ENCODE measurements around the gene PLLP. TPM values are rescaled to one million over a fixed set of nuclear protein-coding genes. Genes with fewer than 3 reads are reported as not detected.

PLLP gene
- polyA plus RNA-seq, 1 donor from 2014 or later: not detected

GRCh38 chr16:57226701-57227621 lies 57.5 kb downstream of the PLLP start:
- H2AFZ ChIP-seq (ENCODE audit: low read depth, low read length): no peak overlapping the region
- H3K9me2 ChIP-seq (ENCODE audit: insufficient read depth, low read length): no peaks in the 10 kb centered on the region

GRCh38 chr16:57225978-57226377 lies 58.5 kb downstream of the PLLP start:
- Histone ChIP-seq H2AFZ (ENCODE audit: low read depth, low read length) (no peak overlapping the region), H3K9me2 (ENCODE audit: insufficient read depth, low read length) (no peaks in the 10 kb centered on the region), H3K9ac (ENCODE audit: low read length) (no peak overlapping the region), H3F3A (ENCODE audit: insufficient read depth, low read length, poor library complexity, severe bottlenecking) (no peaks in the 10 kb centered on the region), H3K27me3 (ENCODE audit: insufficient read depth, low read depth, low read length) (no peaks in the 10 kb centered on the region), H3K9me3 (ENCODE audit: low read length) (no peaks in the 10 kb centered on the region), H3K4me2 (ENCODE audit: low read length) (no peak overlapping the region), H3K36me3 (ENCODE audit: insufficient read depth, low read length) (peaks cover 7% of the 10 kb centered on the region), H4K20me1 (ENCODE audit: insufficient read depth) (no peaks in the 10 kb centered on the region), H3K4me3 (ENCODE audit: low read length) (no peak overlapping the region), H3K27ac (ENCODE audit: low read length) (no peak overlapping the region), H3K79me2 (replicated peaks; ENCODE audit: insufficient read depth, low read length) (no peaks in the 10 kb centered on the region)
- no peak for TF ChIP-seq CTCF (IDR thresholded peaks at IDR 0.05; ENCODE audit: poor library complexity, severe bottlenecking)
- TF ChIP-seq RAD21 (conservative IDR thresholded peaks at IDR 0.05): no peak
- TF ChIP-seq POLR2AphosphoS5 (IDR thresholded peaks at IDR 0.05): no peak
- TF ChIP-seq SMC3 (conservative IDR thresholded peaks at IDR 0.05; ENCODE audit: poor library complexity): no peak
- TF ChIP-seq REST (IDR thresholded peaks at IDR 0.05; ENCODE audit: borderline replicate concordance): no peak

More at GRCh38 chr16:57226701-57227621, 57.5 kb downstream of the PLLP start:
- TF ChIP-seq REST (IDR thresholded peaks at IDR 0.05; ENCODE audit: borderline replicate concordance): no peak
- TF ChIP-seq CTCF (IDR thresholded peaks at IDR 0.05; ENCODE audit: poor library complexity, severe bottlenecking): no peak
- TF ChIP-seq MXI1 (conservative IDR thresholded peaks at IDR 0.05; ENCODE audit: poor library complexity, severe bottlenecking): no peak
- TF ChIP-seq POLR2AphosphoS5 (IDR thresholded peaks at IDR 0.05): no peak
- TF ChIP-seq EZH2 (IDR thresholded peaks at IDR 0.05; ENCODE audit: borderline replicate concordance, insufficient read depth, low read length, poor library complexity, severe bottlenecking): no peak
- H3K79me2 ChIP-seq (replicated peaks; ENCODE audit: insufficient read depth, low read length): no peaks in the 10 kb centered on the region
- H3K9ac ChIP-seq (ENCODE audit: low read length): no peak overlapping the region
- H3K36me3 ChIP-seq (ENCODE audit: insufficient read depth, low read length): peaks cover 7% of the 10 kb centered on the region
- no peaks in the 10 kb centered on the region for H3K9me3 ChIP-seq (ENCODE audit: low read length)
- no peak overlapping the region for H3K4me3 ChIP-seq (ENCODE audit: low read length)
- H3K4me2 ChIP-seq (ENCODE audit: low read length): no peak overlapping the region
- H3F3A ChIP-seq (ENCODE audit: insufficient read depth, low read length, poor library complexity, severe bottlenecking): no peaks in the 10 kb centered on the region
- no peaks in the 10 kb centered on the region for H3K27me3 ChIP-seq (ENCODE audit: insufficient read depth, low read depth, low read length)
- no peaks in the 10 kb centered on the region for H4K20me1 ChIP-seq (ENCODE audit: insufficient read depth)
- H3K27ac ChIP-seq (ENCODE audit: low read length): no peak overlapping the region

Measured in neural cell (in vitro differentiated cells).